HepG2 (cell line): ENCODE measurements around the gene NCMAP.

ENCODE experiments used
- BRCA1 ChIP-seq: sonication (generic); formaldehyde crosslinking; IDR thresholded peaks from 2 replicates; pipeline ENCODE4 v1.4.0; 2020; ENCODE audit warnings: missing genetic modification reagents
- CHD2 ChIP-seq: IDR thresholded peaks from 2 replicates; pipeline ENCODE4 v1.6.1; 2011; ENCODE audit warnings: low read depth, low read length, improper control_type of control experiment
- CTCF ChIP-seq: sonication (generic); formaldehyde crosslinking; IDR thresholded peaks from 2 replicates; pipeline ENCODE4 v1.5.0; 2020; ENCODE audit warnings: mild to moderate bottlenecking, missing genetic modification reagents, moderate library complexity
- FOSL2 ChIP-seq: sonication (generic); formaldehyde crosslinking; IDR thresholded peaks from 2 replicates; pipeline ENCODE4 v1.4.0; 2020; ENCODE audit warnings: missing genetic modification reagents
- POLR2A ChIP-seq, 2 experiments: IDR thresholded peaks; 2 replicates each; pipeline ENCODE4 v1.6.1; 2011; ENCODE audit warnings: low read depth in 2 of 2, low read length in 2 of 2, mild to moderate bottlenecking in 1 of 2, moderate library complexity in 1 of 2; ENCODE audit not compliant: insufficient read depth in 1 of 2
- USF2 ChIP-seq, 2 experiments: sonication (generic) in 1 of 2; formaldehyde crosslinking in 1 of 2; IDR thresholded peaks; 2 replicates each; pipeline versions ENCODE4 v1.5.1 to v1.6.1; 2011 to 2020; ENCODE audit warnings: borderline replicate concordance in 1 of 2, low read depth in 1 of 2, low read length in 1 of 2, mild to moderate bottlenecking in 1 of 2, missing genetic modification reagents in 1 of 2, moderate library complexity in 1 of 2
- ZNF224 ChIP-seq: sonication (generic); formaldehyde crosslinking; IDR thresholded peaks from 2 replicates; pipeline ENCODE4 v1.5.0; 2020; ENCODE audit warnings: mild to moderate bottlenecking, missing genetic modification reagents
- ZNF280D ChIP-seq: sonication (generic); formaldehyde crosslinking; IDR thresholded peaks from 2 replicates; pipeline ENCODE4 v1.5.1; 2020; ENCODE audit warnings: mild to moderate bottlenecking, missing genetic modification reagents
- ZNF30 ChIP-seq: sonication (generic); formaldehyde crosslinking; IDR thresholded peaks from 2 replicates; pipeline ENCODE4 v1.5.0; 2020; ENCODE audit warnings: mild to moderate bottlenecking, missing genetic modification reagents

GRCh38 chr1:24639881-24640280 is 84.0 kb downstream of the NCMAP start:
- TF ChIP-seq CHD2, result no peak
- no peak for TF ChIP-seq ZNF30
- no peak for TF ChIP-seq CTCF (CRISPR knock-in tag)
- no peak for TF ChIP-seq POLR2A (IDR thresholded peaks at IDR 0.05; ENCODE audit: insufficient read depth in 1 of 2, low read depth in 2 of 2, low read length in 2 of 2)
- no peak for TF ChIP-seq BRCA1 (CRISPR knock-in tag)
- TF ChIP-seq ZNF280D, result no peak
- no peak for TF ChIP-seq ZNF224 (CRISPR knock-in tag)
- TF ChIP-seq FOSL2, result no peak
- TF ChIP-seq USF2 (IDR thresholded peaks at IDR 0.05; ENCODE audit: low read depth, low read length), result no peak
- no peak for TF ChIP-seq USF2 (CRISPR knock-in tag; IDR thresholded peaks at IDR 0.05; ENCODE audit: borderline replicate concordance)
